HepG2 (cell line): ENCODE measurements around the gene MGST1. TPM values are rescaled to one million over a fixed set of nuclear protein-coding genes. Genes with fewer than 3 reads are reported as not detected.
A peak's percentile ranks its signal among the peaks of the same experiment; 100 is the strongest.

Experiments used
- ATF2 ChIP-seq: sonication (generic); formaldehyde crosslinking; IDR thresholded peaks from 2 replicates; pipeline ENCODE4 v1.4.0; 2020; ENCODE audit warnings: missing genetic modification reagents
- ATF7 ChIP-seq, 2 experiments: fragments of 450-650 bp in 1 of 2; sonication (generic) in 1 of 2; formaldehyde crosslinking in 1 of 2; IDR thresholded peaks; 2 replicates each; pipeline versions ENCODE4 v1.4.0 to v1.6.1; 2016 to 2020; ENCODE audit warnings: antibody characterized with exemption in 1 of 2, mild to moderate bottlenecking in 1 of 2, missing genetic modification reagents in 1 of 2
- BHLHE40 ChIP-seq: IDR thresholded peaks from 2 replicates; pipeline ENCODE4 v1.6.1; 2011; ENCODE audit warnings: low read length, improper control_type of control experiment
- GMEB2 ChIP-seq: IDR thresholded peaks from 2 replicates; pipeline ENCODE4 v1.6.1; 2016; ENCODE audit warnings: missing biosample characterization, missing genetic modification reagents, low read depth
- KLF9 ChIP-seq: IDR thresholded peaks from 2 replicates; pipeline ENCODE4 v1.6.1; 2016; ENCODE audit warnings: low read depth
- MAFF ChIP-seq: IDR thresholded peaks from 2 replicates; pipeline ENCODE4 v1.6.1; 2011; ENCODE audit warnings: low read depth, low read length, improper control_type of control experiment
- MEIS2 ChIP-seq: sonication (generic); formaldehyde crosslinking; IDR thresholded peaks from 2 replicates; pipeline ENCODE4 v1.9.0; 2021; ENCODE audit warnings: mild to moderate bottlenecking, missing genetic modification reagents
- NCOA2 ChIP-seq: sonication (generic); formaldehyde crosslinking; IDR thresholded peaks from 2 replicates; pipeline ENCODE4 v1.8.0; 2022; ENCODE audit warnings: inconsistent platforms
- SP140L ChIP-seq: sonication (generic); formaldehyde crosslinking; IDR thresholded peaks from 2 replicates; pipeline ENCODE4 v1.4.0; 2020; ENCODE audit warnings: missing genetic modification reagents, borderline replicate concordance
- U2AF2 ChIP-seq: fragments of 200-400 bp; formaldehyde crosslinking; IDR thresholded peaks from 2 replicates; pipeline ENCODE4 v1.6.1; 2017; ENCODE audit warnings: low read depth, mild to moderate bottlenecking, low read length
- ZEB1 ChIP-seq: IDR thresholded peaks from 2 replicates; pipeline ENCODE4 v1.6.1; 2012; ENCODE audit warnings: mild to moderate bottlenecking, low read depth, inconsistent platforms; ENCODE audit not compliant: insufficient replicate concordance
- ZFP82 ChIP-seq: sonication (generic); formaldehyde crosslinking; IDR thresholded peaks from 2 replicates; pipeline ENCODE4 v1.5.1; 2020; ENCODE audit warnings: mild to moderate bottlenecking, missing genetic modification reagents, borderline replicate concordance
- ZNF12 ChIP-seq: sonication (generic); formaldehyde crosslinking; IDR thresholded peaks from 2 replicates; pipeline ENCODE4 v1.5.0; 2020; ENCODE audit warnings: missing genetic modification reagents
- ZNF44 ChIP-seq: sonication (generic); formaldehyde crosslinking; IDR thresholded peaks from 2 replicates; pipeline ENCODE4 v1.5.1; 2020; ENCODE audit warnings: mild to moderate bottlenecking, missing genetic modification reagents
- ZNF549 ChIP-seq: sonication (generic); formaldehyde crosslinking; IDR thresholded peaks from 2 replicates; pipeline ENCODE4 v1.5.0; 2020; ENCODE audit warnings: missing genetic modification reagents
- ZNF556 ChIP-seq: sonication (generic); formaldehyde crosslinking; IDR thresholded peaks from 2 replicates; pipeline ENCODE4 v1.4.0; 2020; ENCODE audit warnings: mild to moderate bottlenecking, missing genetic modification reagents, borderline replicate concordance
- ZNF839 ChIP-seq: sonication (generic); formaldehyde crosslinking; IDR thresholded peaks from 2 replicates; pipeline ENCODE4 v1.4.0; 2020; ENCODE audit warnings: missing genetic modification reagents, mild to moderate bottlenecking, borderline replicate concordance
- ZSCAN25 ChIP-seq: sonication (generic); formaldehyde crosslinking; IDR thresholded peaks from 2 replicates; pipeline ENCODE4 v1.8.0; 2022; ENCODE audit warnings: mild to moderate bottlenecking, missing genetic modification reagents
- polyA plus RNA-seq, 8 experiments: library from polyadenylated mRNA; depleted of rRNA in 3 of 8; stranded (reverse) in 7 of 8; unstranded in 1 of 8; fragments of >200 nt; fragmentation: Illumina TruSeq in 4 of 8; extraction: Trizol in 4 of 8; gene quantifications; 2 replicates each; pipeline versions ENCODE4 v1.2.1 to v1.2.3, GENCODE V29; 2011 to 2016; ENCODE audit warnings: low read depth in 4 of 8, missing spikeins in 1 of 8, mixed read lengths in 1 of 8; ENCODE audit not compliant: insufficient read depth in 1 of 8
- total RNA-seq, 5 experiments: library from RNA; depleted of rRNA; stranded (reverse); fragments of >200 nt; fragmentation: Illumina TruSeq; extraction: Trizol; gene quantifications; 2 replicates each; pipeline ENCODE4 v1.2.3, GENCODE V29; 2016; ENCODE audit warnings: low read depth in 1 of 5
- TF ChIP-seq, protein P1 (sequence below): sonication (generic); formaldehyde crosslinking; IDR thresholded peaks from 2 replicates; pipeline ENCODE4 v1.4.0; 2020; ENCODE audit warnings: missing genetic modification reagents, mild to moderate bottlenecking, borderline replicate concordance
- TF ChIP-seq, protein P2 (sequence below): IDR thresholded peaks from 2 replicates; pipeline ENCODE4 v1.4.0; 2020; ENCODE audit warnings: mild to moderate bottlenecking, missing genetic modification reagents

Gene MGST1
- total and polyA plus RNA-seq, 2 of the 13 experiments (the other 11 are each of a cell fraction or from before 2014, with no cell fraction given): 119 to 152 TPM

- TF ChIP-seq, protein P1, sequence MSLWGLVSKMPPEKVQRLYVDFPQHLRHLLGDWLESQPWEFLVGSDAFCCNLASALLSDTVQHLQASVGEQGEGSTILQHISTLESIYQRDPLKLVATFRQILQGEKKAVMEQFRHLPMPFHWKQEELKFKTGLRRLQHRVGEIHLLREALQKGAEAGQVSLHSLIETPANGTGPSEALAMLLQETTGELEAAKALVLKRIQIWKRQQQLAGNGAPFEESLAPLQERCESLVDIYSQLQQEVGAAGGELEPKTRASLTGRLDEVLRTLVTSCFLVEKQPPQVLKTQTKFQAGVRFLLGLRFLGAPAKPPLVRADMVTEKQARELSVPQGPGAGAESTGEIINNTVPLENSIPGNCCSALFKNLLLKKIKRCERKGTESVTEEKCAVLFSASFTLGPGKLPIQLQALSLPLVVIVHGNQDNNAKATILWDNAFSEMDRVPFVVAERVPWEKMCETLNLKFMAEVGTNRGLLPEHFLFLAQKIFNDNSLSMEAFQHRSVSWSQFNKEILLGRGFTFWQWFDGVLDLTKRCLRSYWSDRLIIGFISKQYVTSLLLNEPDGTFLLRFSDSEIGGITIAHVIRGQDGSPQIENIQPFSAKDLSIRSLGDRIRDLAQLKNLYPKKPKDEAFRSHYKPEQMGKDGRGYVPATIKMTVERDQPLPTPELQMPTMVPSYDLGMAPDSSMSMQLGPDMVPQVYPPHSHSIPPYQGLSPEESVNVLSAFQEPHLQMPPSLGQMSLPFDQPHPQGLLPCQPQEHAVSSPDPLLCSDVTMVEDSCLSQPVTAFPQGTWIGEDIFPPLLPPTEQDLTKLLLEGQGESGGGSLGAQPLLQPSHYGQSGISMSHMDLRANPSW (CRISPR knock-in tag): no peak
- TF ChIP-seq ZNF44 (CRISPR knock-in tag) (no peak), U2AF2 (no peak), MAFF (no peak), GMEB2 (CRISPR knock-in tag) (no peak), ZNF556 (CRISPR knock-in tag) (peak; percentile 69; the same call in 1 of the 2 replicates), ATF2 (no peak), KLF9 (no peak), ZFP82 (CRISPR knock-in tag) (no peak), ATF7 (IDR thresholded peaks at IDR 0.05) (no peak), ATF7 (CRISPR knock-in tag; IDR thresholded peaks at IDR 0.05) (no peak), ZSCAN25 (no peak), NCOA2 (CRISPR knock-in tag) (0 out of 2 replicates have a peak, but pooled peaks have one; percentile 22), SP140L (CRISPR knock-in tag) (no peak), ZEB1 (no peak), ZNF549 (CRISPR knock-in tag) (no peak), ZNF839 (no peak), ZNF12 (CRISPR knock-in tag) (0 out of 2 replicates have a peak, but pooled peaks have one; percentile 21), MEIS2 (CRISPR knock-in tag) (no peak), BHLHE40 (no peak)
- TF ChIP-seq, protein P2, sequence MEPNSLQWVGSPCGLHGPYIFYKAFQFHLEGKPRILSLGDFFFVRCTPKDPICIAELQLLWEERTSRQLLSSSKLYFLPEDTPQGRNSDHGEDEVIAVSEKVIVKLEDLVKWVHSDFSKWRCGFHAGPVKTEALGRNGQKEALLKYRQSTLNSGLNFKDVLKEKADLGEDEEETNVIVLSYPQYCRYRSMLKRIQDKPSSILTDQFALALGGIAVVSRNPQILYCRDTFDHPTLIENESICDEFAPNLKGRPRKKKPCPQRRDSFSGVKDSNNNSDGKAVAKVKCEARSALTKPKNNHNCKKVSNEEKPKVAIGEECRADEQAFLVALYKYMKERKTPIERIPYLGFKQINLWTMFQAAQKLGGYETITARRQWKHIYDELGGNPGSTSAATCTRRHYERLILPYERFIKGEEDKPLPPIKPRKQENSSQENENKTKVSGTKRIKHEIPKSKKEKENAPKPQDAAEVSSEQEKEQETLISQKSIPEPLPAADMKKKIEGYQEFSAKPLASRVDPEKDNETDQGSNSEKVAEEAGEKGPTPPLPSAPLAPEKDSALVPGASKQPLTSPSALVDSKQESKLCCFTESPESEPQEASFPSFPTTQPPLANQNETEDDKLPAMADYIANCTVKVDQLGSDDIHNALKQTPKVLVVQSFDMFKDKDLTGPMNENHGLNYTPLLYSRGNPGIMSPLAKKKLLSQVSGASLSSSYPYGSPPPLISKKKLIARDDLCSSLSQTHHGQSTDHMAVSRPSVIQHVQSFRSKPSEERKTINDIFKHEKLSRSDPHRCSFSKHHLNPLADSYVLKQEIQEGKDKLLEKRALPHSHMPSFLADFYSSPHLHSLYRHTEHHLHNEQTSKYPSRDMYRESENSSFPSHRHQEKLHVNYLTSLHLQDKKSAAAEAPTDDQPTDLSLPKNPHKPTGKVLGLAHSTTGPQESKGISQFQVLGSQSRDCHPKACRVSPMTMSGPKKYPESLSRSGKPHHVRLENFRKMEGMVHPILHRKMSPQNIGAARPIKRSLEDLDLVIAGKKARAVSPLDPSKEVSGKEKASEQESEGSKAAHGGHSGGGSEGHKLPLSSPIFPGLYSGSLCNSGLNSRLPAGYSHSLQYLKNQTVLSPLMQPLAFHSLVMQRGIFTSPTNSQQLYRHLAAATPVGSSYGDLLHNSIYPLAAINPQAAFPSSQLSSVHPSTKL (CRISPR knock-in tag): peak; percentile 52
These were observed 38.6 kb downstream of the MGST1 start (continued) for GRCh38 chr12:16385782-16386646.
